Measurements from ENCODE around the gene NR2C2.

NR2C2 gene

DNA sequence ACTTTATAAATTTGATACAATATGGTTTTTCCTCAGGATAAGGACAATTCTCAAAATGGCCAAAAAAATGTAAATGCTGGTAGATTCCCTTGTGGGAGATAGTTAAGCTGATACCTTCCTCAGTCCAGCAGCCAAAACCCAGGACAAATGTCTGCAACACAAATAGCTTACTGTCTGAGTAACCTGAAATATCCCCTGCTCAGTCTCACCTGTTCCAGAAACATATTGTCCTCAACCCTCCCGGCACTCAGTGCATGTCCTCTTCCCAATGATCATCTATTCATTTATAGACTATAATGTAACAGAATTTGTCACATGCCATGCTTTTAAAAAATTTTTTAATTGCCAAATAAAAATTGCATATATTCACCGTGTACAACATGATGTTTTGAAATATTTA, 139.3 kb downstream of the NR2C2 start:
- no peak overlapping the region for H3K4me3 ChIP-seq (ENCODE audit: low read depth, low read length)
- TF ChIP-seq, protein P1, sequence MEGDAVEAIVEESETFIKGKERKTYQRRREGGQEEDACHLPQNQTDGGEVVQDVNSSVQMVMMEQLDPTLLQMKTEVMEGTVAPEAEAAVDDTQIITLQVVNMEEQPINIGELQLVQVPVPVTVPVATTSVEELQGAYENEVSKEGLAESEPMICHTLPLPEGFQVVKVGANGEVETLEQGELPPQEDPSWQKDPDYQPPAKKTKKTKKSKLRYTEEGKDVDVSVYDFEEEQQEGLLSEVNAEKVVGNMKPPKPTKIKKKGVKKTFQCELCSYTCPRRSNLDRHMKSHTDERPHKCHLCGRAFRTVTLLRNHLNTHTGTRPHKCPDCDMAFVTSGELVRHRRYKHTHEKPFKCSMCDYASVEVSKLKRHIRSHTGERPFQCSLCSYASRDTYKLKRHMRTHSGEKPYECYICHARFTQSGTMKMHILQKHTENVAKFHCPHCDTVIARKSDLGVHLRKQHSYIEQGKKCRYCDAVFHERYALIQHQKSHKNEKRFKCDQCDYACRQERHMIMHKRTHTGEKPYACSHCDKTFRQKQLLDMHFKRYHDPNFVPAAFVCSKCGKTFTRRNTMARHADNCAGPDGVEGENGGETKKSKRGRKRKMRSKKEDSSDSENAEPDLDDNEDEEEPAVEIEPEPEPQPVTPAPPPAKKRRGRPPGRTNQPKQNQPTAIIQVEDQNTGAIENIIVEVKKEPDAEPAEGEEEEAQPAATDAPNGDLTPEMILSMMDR (IDR thresholded peaks at IDR 0.05; ENCODE audit: low read depth, low read length, missing control alignments): no peak
- DNase-seq: no peak
- H3K27ac ChIP-seq: no peak overlapping the region
- in situ Hi-C loops (cut with HindIII; ENCODE audit: low pct_ligation_motif_present, low sequenced_read_pairs): no loop called here
- H3K27me3 ChIP-seq (replicated peaks): no peaks in the 10 kb centered on the region
- peaks cover 55% of the 10 kb centered on the region for H3K36me3 ChIP-seq (replicated peaks)

DNA sequence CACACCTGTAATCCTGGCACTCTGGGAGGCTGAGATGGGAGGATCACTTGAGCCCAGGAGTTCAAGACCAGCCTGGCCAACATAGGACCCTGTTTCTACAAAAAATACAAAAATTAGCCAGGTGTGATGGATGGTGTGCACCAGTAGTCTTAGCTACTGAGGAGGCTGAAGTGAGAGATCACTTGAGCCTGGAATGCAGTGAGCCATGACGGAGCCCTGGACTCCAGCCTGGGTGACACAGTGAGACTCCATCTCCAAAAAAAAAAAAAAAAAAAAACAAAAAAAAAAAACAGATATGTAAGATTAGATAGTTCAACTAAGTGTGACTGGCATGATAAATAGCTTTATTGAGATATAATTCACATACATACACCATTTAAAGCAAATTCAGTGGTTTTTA, 141.8 kb downstream of the NR2C2 start:
- DNase-seq: no peak
- TF ChIP-seq, protein P1 (IDR thresholded peaks at IDR 0.05; ENCODE audit: low read depth, low read length, missing control alignments): no peak
- no peak overlapping the region for H3K27ac ChIP-seq
- in situ Hi-C loops (cut with HindIII; ENCODE audit: low pct_ligation_motif_present, low sequenced_read_pairs): no loop called here
- H3K27me3 ChIP-seq (replicated peaks): no peaks in the 10 kb centered on the region
- peaks cover 39% of the 10 kb centered on the region for H3K36me3 ChIP-seq (replicated peaks)
- no peak overlapping the region for H3K4me3 ChIP-seq (ENCODE audit: low read depth, low read length)

DNA sequence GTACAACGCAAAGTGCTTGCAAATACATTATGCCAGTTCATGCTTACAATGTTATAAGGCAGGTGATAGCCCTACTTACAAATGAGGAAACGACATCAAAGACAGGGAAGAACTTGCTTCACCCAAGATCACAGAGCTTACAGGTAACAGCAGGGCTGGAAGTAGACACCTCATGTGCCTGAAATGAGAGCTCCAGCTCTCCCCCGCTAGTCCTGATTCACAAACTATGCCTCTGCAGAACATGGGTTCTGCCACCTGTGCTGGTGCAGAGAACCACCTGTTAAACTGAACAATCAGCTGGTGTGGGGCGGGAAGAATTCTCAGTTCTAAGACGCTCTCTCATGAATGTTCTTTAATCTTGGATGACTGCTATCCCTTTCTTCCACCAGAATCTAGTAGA, 144.2 kb downstream of the NR2C2 start:
- H3K27ac ChIP-seq: no peak overlapping the region
- TF ChIP-seq, protein P1 (IDR thresholded peaks at IDR 0.05; ENCODE audit: low read depth, low read length, missing control alignments): no peak
- H3K27me3 ChIP-seq (replicated peaks): no peaks in the 10 kb centered on the region
- in situ Hi-C loops (cut with HindIII; ENCODE audit: low pct_ligation_motif_present, low sequenced_read_pairs): no loop called here
- DNase-seq: no peak
- peaks cover 32% of the 10 kb centered on the region for H3K36me3 ChIP-seq (replicated peaks)
- H3K4me3 ChIP-seq (ENCODE audit: low read depth, low read length): no peak overlapping the region

DNA sequence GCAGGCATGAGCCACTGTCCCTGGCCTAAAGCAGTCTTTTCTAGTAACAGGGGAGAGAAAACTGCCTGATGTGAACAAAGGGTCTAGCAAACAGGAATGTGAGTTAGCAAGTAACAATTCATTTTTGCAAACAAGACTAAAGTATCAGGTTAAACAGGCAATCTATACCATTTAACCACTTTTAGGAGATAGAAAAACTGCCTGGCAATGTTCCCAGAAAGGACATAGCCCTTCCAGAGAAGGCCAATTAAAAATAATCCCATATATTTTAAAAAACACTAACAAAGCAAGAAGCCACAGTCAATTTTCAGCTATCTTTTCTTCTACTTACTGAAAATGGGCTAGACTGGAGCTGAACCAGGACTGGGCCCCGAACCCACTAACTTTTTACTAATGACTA, 145.3 kb downstream of the NR2C2 start:
- TF ChIP-seq, protein P1 (IDR thresholded peaks at IDR 0.05; ENCODE audit: low read depth, low read length, missing control alignments): no peak
- no peak for DNase-seq
- Histone ChIP-seq H3K36me3 (replicated peaks) (peaks cover 32% of the 10 kb centered on the region), H3K27ac (no peak overlapping the region), H3K4me3 (ENCODE audit: low read depth, low read length) (no peak overlapping the region), H3K27me3 (replicated peaks) (no peaks in the 10 kb centered on the region)
- in situ Hi-C loops (cut with HindIII; ENCODE audit: low pct_ligation_motif_present, low sequenced_read_pairs): no loop called here

DNA sequence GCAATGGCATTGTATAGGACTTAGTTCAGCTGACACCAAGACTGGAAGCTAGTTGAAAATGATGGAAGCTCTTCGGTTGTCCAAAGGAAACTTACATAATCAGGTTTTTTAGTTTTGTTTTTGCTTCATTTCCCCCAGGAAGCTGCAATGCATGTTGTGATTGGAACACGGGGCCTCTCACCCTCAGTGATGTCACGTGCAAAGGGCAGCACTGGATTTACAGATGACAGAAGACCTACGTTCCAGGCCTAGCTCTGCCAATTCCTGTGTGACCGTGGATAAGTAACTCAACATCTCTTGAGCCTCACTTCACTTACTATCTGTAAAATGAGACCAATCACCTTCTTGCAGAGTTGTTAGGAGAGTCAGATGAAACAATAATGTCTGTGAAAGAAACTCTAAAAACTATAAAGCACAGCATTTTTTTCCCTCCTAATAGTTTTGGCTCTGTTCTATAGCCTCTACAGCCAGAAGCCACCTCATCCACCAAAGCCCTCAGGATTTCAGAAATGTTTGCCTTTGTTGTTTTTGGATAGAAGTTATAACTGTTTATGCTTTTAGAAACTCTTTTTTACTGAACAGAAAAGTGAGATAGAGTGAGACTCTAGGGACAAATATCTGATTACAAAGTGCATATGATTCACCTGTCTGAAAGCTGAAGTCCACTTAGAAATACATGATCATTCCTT, 146.9 kb downstream of the NR2C2 start:
- peaks cover 27% of the 10 kb centered on the region for H3K36me3 ChIP-seq (replicated peaks)
- in situ Hi-C loops (cut with HindIII; ENCODE audit: low pct_ligation_motif_present, low sequenced_read_pairs): no loop called here
- no peaks in the 10 kb centered on the region for H3K27me3 ChIP-seq (replicated peaks)
- no peak for DNase-seq
- no peak overlapping the region for H3K4me3 ChIP-seq (ENCODE audit: low read depth, low read length)
- TF ChIP-seq, protein P1 (IDR thresholded peaks at IDR 0.05; ENCODE audit: low read depth, low read length, missing control alignments): no peak
- no peak overlapping the region for H3K27ac ChIP-seq

DNA sequence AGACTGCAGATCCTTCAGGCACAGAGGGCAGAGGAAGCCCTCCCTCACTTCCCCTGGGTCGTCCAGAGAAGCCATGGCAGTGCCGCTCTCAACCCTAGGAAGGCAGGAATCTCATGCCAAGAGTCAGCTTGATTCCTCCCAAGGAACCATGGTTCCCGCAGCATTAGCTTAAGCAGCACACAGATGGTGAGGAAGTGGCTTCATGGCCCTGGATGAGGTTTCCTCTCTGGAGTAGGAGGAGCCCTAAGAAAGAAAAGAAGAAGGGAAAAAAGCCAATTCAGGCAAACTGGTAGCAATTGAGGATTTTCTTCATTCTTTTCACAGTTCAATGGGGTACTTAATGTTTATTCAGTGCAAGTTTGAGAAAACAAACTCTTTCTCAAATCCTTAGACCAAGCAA, 148.7 kb downstream of the NR2C2 start:
- in situ Hi-C loops (cut with HindIII; ENCODE audit: low pct_ligation_motif_present, low sequenced_read_pairs): no loop called here

More for the DNA sequence above, 148.7 kb downstream of the NR2C2 start:
- H3K27ac ChIP-seq: no peak overlapping the region
- H3K27me3 ChIP-seq (replicated peaks): no peaks in the 10 kb centered on the region
- H3K36me3 ChIP-seq (replicated peaks): peaks cover 19% of the 10 kb centered on the region
- TF ChIP-seq, protein P1 (IDR thresholded peaks at IDR 0.05; ENCODE audit: low read depth, low read length, missing control alignments): no peak
- no peak for DNase-seq
- H3K4me3 ChIP-seq (ENCODE audit: low read depth, low read length): no peak overlapping the region
